ENCODE measurements around the gene CORO1C. TPM values are rescaled to one million over a fixed set of nuclear protein-coding genes. Genes with fewer than 3 reads are reported as not detected.

CORO1C gene
- total RNA-seq, 1 experiment from 2014 or later, result 138 TPM

DNA sequence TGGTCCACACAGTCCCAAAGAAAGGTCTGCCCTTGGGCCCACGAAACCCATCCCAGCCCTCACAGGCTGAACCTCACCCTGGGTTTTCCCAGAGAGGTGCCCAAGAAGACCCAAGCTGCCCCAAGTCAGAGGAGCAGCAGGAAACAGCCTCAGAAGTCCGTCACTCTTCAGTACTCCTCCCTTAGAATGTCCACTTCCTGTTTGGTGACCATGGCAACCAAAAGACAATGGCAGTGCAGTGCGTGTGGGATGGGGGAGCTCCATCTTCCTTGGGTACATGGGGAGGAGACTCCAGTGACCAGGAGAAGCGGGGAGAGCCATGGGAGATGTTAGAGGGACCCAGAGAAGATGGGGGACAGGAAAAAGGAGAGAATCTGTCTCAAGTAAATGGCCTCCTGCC lies 108.9 kb downstream of the CORO1C start:
- Histone ChIP-seq H3K9me2 (ENCODE audit: insufficient read depth) (no peaks in the 10 kb centered on the region), H3K4me1 (ENCODE audit: control insufficient read depth in 1 of 2, insufficient read depth in 2 of 2, low read length in 2 of 2) (peaks cover 0 to 13% of the 10 kb centered on the region in 2 experiments; a peak in 2 of 4 replicates), H3K27me3 (ENCODE audit: insufficient read depth, low read length) (no peaks in the 10 kb centered on the region), H3K79me2 (ENCODE audit: insufficient read depth, low read length) (no peaks in the 10 kb centered on the region), H2AFZ (ENCODE audit: low read depth, low read length, poor library complexity, severe bottlenecking) (no peak overlapping the region), H3K9ac (ENCODE audit: low read length) (no peak overlapping the region), H3K27ac (ENCODE audit: low read depth, low read length) (no peak overlapping the region), H3K4me3 (replicated peaks in 1 of 2; ENCODE audit: low read depth in 1 of 2, low read length in 2 of 2) (no peak overlapping the region), H4K20me1 (ENCODE audit: insufficient read depth) (no peaks in the 10 kb centered on the region), H3K9me3 (ENCODE audit: control insufficient read depth in 1 of 2, insufficient read depth in 1 of 2, low read depth in 1 of 2, low read length in 2 of 2) (no peaks in the 10 kb centered on the region), H3K4me2 (ENCODE audit: low read length) (no peak overlapping the region; the same call in 1 of the 2 replicates), H3K36me3 (ENCODE audit: control insufficient read depth in 1 of 2, insufficient read depth in 2 of 2, low read length in 2 of 2) (no peaks in the 10 kb centered on the region)
- DNase-seq (ENCODE audit: low read depth, low spot score) (no peak), ATAC-seq (no peak)
- POLR2A ChIA-PET, result no interaction called here
- CTCF ChIA-PET, result no interaction called here
- RAD21 ChIA-PET (ENCODE audit: low non-redundant PET in 1 of 2, low total read pairs in 2 of 2, uncharacterized antibody in 2 of 2, unreplicated experiment in 2 of 2), result no interaction called here
- intact Hi-C loops (cut with micrococcal nuclease), result no loop called here
- BruUV-seq (replicated peaks), result no TSS peak
- TF ChIP-seq, protein P1, sequence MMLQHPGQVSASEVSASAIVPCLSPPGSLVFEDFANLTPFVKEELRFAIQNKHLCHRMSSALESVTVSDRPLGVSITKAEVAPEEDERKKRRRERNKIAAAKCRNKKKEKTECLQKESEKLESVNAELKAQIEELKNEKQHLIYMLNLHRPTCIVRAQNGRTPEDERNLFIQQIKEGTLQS (IDR thresholded peaks at IDR 0.05), result no peak
- TF ChIP-seq EGR1 (IDR thresholded peaks at IDR 0.05; ENCODE audit: low read depth) (no peak), EZH2 (IDR thresholded peaks at IDR 0.05) (no peak), JUND (IDR thresholded peaks at IDR 0.05) (no peak), CEBPB (IDR thresholded peaks at IDR 0.05; ENCODE audit: low read depth) (no peak)

DNA sequence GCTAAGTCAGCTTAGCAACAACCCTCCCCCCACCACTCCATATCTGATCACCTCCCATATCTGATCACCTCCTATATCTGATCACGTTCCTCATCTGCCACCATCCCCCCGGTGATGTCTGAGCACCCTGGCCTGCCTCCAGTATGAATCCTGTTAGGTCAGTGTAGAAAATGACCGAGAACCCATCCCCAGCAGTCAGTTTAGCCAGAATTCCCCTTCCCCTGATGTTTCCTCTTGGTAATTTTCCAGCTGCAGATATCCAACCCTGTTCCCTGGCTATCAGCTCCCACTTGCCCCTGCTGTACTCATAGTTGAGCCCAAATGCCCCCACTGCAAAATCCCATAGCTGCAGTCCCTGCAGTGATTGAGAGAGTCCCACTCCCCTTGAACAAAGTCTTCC lies 110.2 kb downstream of the CORO1C start:
- Histone ChIP-seq H3K27me3 (ENCODE audit: insufficient read depth, low read length) (no peaks in the 10 kb centered on the region), H3K27ac (ENCODE audit: low read depth, low read length) (no peak overlapping the region), H3K4me2 (ENCODE audit: low read length) (no peak overlapping the region), H2AFZ (ENCODE audit: low read depth, low read length, poor library complexity, severe bottlenecking) (no peak overlapping the region), H4K20me1 (ENCODE audit: insufficient read depth) (no peaks in the 10 kb centered on the region), H3K9me3 (ENCODE audit: control insufficient read depth in 1 of 2, insufficient read depth in 1 of 2, low read depth in 1 of 2, low read length in 2 of 2) (peaks cover 0 to under 1% of the 10 kb centered on the region in 2 experiments; a peak in 1 of 4 replicates), H3K4me1 (ENCODE audit: control insufficient read depth in 1 of 2, insufficient read depth in 2 of 2, low read length in 2 of 2) (peaks cover 0 to 13% of the 10 kb centered on the region in 2 experiments; a peak in 2 of 4 replicates), H3K79me2 (ENCODE audit: insufficient read depth, low read length) (no peaks in the 10 kb centered on the region), H3K9ac (ENCODE audit: low read length) (no peak overlapping the region), H3K36me3 (ENCODE audit: control insufficient read depth in 1 of 2, insufficient read depth in 2 of 2, low read length in 2 of 2) (no peaks in the 10 kb centered on the region), H3K9me2 (ENCODE audit: insufficient read depth) (no peaks in the 10 kb centered on the region), H3K4me3 (replicated peaks in 1 of 2; ENCODE audit: low read depth in 1 of 2, low read length in 2 of 2) (no peak overlapping the region)
- ChIA-PET CTCF (no interaction called here), POLR2A (no interaction called here), RAD21 (ENCODE audit: low non-redundant PET in 1 of 2, low total read pairs in 2 of 2, uncharacterized antibody in 2 of 2, unreplicated experiment in 2 of 2) (no interaction called here)
- TF ChIP-seq ZNF274 (IDR thresholded peaks at IDR 0.05; ENCODE audit: low read depth, low read length), result no peak
- TF ChIP-seq, protein P2, sequence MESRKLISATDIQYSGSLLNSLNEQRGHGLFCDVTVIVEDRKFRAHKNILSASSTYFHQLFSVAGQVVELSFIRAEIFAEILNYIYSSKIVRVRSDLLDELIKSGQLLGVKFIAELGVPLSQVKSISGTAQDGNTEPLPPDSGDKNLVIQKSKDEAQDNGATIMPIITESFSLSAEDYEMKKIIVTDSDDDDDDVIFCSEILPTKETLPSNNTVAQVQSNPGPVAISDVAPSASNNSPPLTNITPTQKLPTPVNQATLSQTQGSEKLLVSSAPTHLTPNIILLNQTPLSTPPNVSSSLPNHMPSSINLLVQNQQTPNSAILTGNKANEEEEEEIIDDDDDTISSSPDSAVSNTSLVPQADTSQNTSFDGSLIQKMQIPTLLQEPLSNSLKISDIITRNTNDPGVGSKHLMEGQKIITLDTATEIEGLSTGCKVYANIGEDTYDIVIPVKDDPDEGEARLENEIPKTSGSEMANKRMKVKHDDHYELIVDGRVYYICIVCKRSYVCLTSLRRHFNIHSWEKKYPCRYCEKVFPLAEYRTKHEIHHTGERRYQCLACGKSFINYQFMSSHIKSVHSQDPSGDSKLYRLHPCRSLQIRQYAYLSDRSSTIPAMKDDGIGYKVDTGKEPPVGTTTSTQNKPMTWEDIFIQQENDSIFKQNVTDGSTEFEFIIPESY (IDR thresholded peaks at IDR 0.05; ENCODE audit: extremely low read depth, insufficient replicate concordance, low read length), result no peak
- no peak for TF ChIP-seq ZFX (IDR thresholded peaks at IDR 0.05)
- TF ChIP-seq POLR2AphosphoS5 (IDR thresholded peaks at IDR 0.05; ENCODE audit: low read depth, low read length), result no peak
- ATAC-seq (no peak), DNase-seq (ENCODE audit: low read depth, low spot score) (no peak)
- intact Hi-C loops (cut with micrococcal nuclease), result no loop called here
- no TSS peak for BruUV-seq (replicated peaks)

Measured in HCT116 (cell line).